ENCODE data around the gene TSR2.

Gene TSR2

GRCh38 chrX:54439960-54440871 is at the start of gene TSR2:
TSR2 (plus strand) TSS chrX:54440404; CDS start chrX:54440422, 18 bp downstream.
- peak; percentile 90 for DNase-seq

GRCh38 chrX:54397113-54397512 is 43.1 kb upstream of the TSR2 start:
- no peak for DNase-seq

GRCh38 chrX:54407266-54407665 is 32.9 kb upstream of the TSR2 start:
- DNase-seq, result no peak

- DNase-seq, result no peak
These were observed 28.5 kb upstream of the TSR2 start for GRCh38 chrX:54411732-54412131.

GRCh38 chrX:54413753-54414152 is 26.5 kb upstream of the TSR2 start:
- peak; percentile 12 for DNase-seq

- DNase-seq, result peak; percentile 19
These were observed 24.5 kb upstream of the TSR2 start for GRCh38 chrX:54415534-54416350.

- no peak for DNase-seq
These were observed 23.2 kb upstream of the TSR2 start for GRCh38 chrX:54416965-54417364.

GRCh38 chrX:54419559-54420302 is 20.5 kb upstream of the TSR2 start:
- DNase-seq, result peak; percentile 82

GRCh38 chrX:54422168-54422567 is 18.0 kb upstream of the TSR2 start:
- DNase-seq, result no peak

- peak; percentile 35 for DNase-seq
These were observed 16.9 kb upstream of the TSR2 start for GRCh38 chrX:54423161-54423888.

- no peak for DNase-seq
These were observed 12.3 kb upstream of the TSR2 start for GRCh38 chrX:54427837-54428424.

- no peak for DNase-seq
These were observed 9.7 kb upstream of the TSR2 start for GRCh38 chrX:54430519-54430918.

- no peak for DNase-seq
These were observed 5.1 kb upstream of the TSR2 start for GRCh38 chrX:54435121-54435520.

GRCh38 chrX:54442790-54443189 is 2.6 kb downstream of the TSR2 start:
- DNase-seq, result no peak

- DNase-seq, result no peak
These were observed 4.5 kb downstream of the TSR2 start for GRCh38 chrX:54444752-54445151.

GRCh38 chrX:54446084-54446483 is 5.9 kb downstream of the TSR2 start:
- no peak for DNase-seq

- peak; percentile 19 for DNase-seq
These were observed 7.3 kb downstream of the TSR2 start for GRCh38 chrX:54447461-54447860.

GRCh38 chrX:54449929-54450328 is 9.7 kb downstream of the TSR2 start:
- no peak for DNase-seq

- DNase-seq, result peak; percentile 10
These were observed 12.7 kb downstream of the TSR2 start for GRCh38 chrX:54452920-54453319.

GRCh38 chrX:54470054-54470760 is 30.0 kb downstream of the TSR2 start:
- no peak for DNase-seq

All from hematopoietic multipotent progenitor cell treated with erythropoietin and hydrocortisone succinate and interleukin-3 and kit ligand, for 8 days (in vitro differentiated cells).